ENCODE measurements around the gene ENGASE. TPM values are rescaled to one million over a fixed set of nuclear protein-coding genes. Genes with fewer than 3 reads are reported as not detected.

The ENGASE gene
- total and polyA plus RNA-seq, 2 of the 8 experiments (the other 6 are each of a cell fraction or from before 2014, with no cell fraction given), result 9.3 to 36.1 TPM

DNA sequence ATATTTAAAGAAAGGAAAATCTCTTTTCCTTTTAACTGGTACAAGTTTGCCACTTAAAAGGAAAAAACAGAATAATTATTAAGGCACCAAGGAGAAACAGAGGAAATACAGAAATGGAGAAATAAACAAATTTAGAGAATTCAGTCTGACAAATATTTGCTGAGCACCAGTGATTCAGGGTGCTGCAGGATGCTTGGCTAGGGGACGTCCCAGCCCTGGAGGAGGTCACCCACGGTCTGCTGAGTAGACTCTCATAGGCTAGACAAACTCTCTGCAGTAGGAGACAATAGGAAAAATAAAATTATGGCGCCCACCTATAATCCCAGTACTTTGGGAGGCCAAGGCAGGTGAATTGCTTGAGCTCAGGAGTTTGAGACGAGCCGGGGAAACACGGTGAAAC is 34.7 kb upstream of the ENGASE start:
- Histone ChIP-seq H3K23ac (ENCODE audit: insufficient read length) (no peak overlapping the region), H2BK15ac (ENCODE audit: low read length) (no peak overlapping the region), H2AK5ac (ENCODE audit: low read depth, low read length) (no peak overlapping the region), H3K9ac (replicated peaks in 1 of 4; ENCODE audit: extremely low read depth in 1 of 4, low read depth in 3 of 4, low read length in 3 of 4) (no peak overlapping the region), H2BK120ac (replicated peaks; ENCODE audit: low read depth, low read length) (no peak overlapping the region), H3K9me3 (ENCODE audit: insufficient read depth in 2 of 2, low read depth in 1 of 2, low read length in 1 of 2) (no peaks in the 10 kb centered on the region; a peak in 1 of 4 replicates), H4K20me1 (replicated peaks in 1 of 2; ENCODE audit: control insufficient read depth in 1 of 2, insufficient read depth in 2 of 2, low read length in 2 of 2) (peaks cover 0 to 12% of the 10 kb centered on the region in 2 experiments), H4K8ac (ENCODE audit: extremely low read depth, insufficient read depth, low read length) (no peak overlapping the region), H3K79me1 (ENCODE audit: low read depth, low read length) (peaks cover 8% of the 10 kb centered on the region), H3K18ac (ENCODE audit: extremely low read depth, low read length) (no peak overlapping the region), H4K91ac (replicated peaks; ENCODE audit: insufficient read length, low read length) (no peak overlapping the region), H3K14ac (ENCODE audit: insufficient read length) (no peak overlapping the region), H3K27ac (ENCODE audit: low read depth, low read length) (no peak overlapping the region), H3K36me3 (ENCODE audit: control insufficient read depth in 2 of 4, insufficient read depth in 4 of 4, low read length in 3 of 4) (no peaks in the 10 kb centered on the region; a peak in 1 of 8 replicates), H3K4me1 (replicated peaks in 1 of 4; ENCODE audit: control insufficient read depth in 3 of 4, insufficient read depth in 4 of 4, low read length in 3 of 4) (no peaks in the 10 kb centered on the region), H3K79me2 (ENCODE audit: control insufficient read depth in 1 of 2, insufficient read depth in 2 of 2, low read length in 2 of 2) (no peaks in the 10 kb centered on the region), H3K27me3 (replicated peaks in 1 of 4; ENCODE audit: control insufficient read depth in 3 of 4, extremely low read depth in 1 of 4, insufficient read depth in 3 of 4, low read length in 3 of 4) (no peaks in the 10 kb centered on the region; a peak in 1 of 7 replicates), H4K5ac (ENCODE audit: insufficient read length, low read depth, low read length) (no peak overlapping the region), H3K4ac (replicated peaks; ENCODE audit: insufficient read length, low read depth, low read length) (no peak overlapping the region), H3K56ac (replicated peaks; ENCODE audit: insufficient read length, low read depth, low read length) (no peak overlapping the region), H3K4me2 (ENCODE audit: insufficient read depth in 1 of 2, low read depth in 2 of 2, low read length in 2 of 2) (no peak overlapping the region), H3K4me3 (ENCODE audit: extremely low read depth in 1 of 4, insufficient read depth in 2 of 4, low read depth in 3 of 4, low read length in 4 of 4) (no peak overlapping the region), H3K23me2 (ENCODE audit: low read depth, low read length) (peaks cover 4% of the 10 kb centered on the region; the same call in 1 of the 2 replicates), H2BK20ac (ENCODE audit: low read length) (no peak overlapping the region), H2BK12ac (ENCODE audit: low read depth, low read length) (no peak overlapping the region), H2BK5ac (ENCODE audit: low read depth, low read length) (no peak overlapping the region), H2AFZ (ENCODE audit: low read length) (no peak overlapping the region)
- FAIRE-seq, result no peak
- DNase-seq (ENCODE audit: low read depth in 1 of 2, low spot score in 2 of 2), result no peak
- WGBS, 2 experiments (ENCODE audit: extremely low coverage in 1 of 2, insufficient coverage in 1 of 2, insufficient read length in 1 of 2, insufficient replicate concordance in 2 of 2, low coverage in 1 of 2, low lambda C conversion rate in 2 of 2, missing lambda C conversion rate in 1 of 2), result 77% methylated on average over 6 of the region's 6 CpGs; no CpG with 5 or more reads in 1 of the 2 experiments
- ChIA-PET CTCF (ENCODE audit: partially characterized antibody) (interaction anchor here (1.6 to 4.3 kb wide), 7 partner anchors 10 to 45 kb away, joined by 6 to 26 read pairs (median 20); no protein-coding TSS in a partner anchor), POLR2A (ENCODE audit: partially characterized antibody) (no interaction called here)
- TF ChIP-seq, protein P1, sequence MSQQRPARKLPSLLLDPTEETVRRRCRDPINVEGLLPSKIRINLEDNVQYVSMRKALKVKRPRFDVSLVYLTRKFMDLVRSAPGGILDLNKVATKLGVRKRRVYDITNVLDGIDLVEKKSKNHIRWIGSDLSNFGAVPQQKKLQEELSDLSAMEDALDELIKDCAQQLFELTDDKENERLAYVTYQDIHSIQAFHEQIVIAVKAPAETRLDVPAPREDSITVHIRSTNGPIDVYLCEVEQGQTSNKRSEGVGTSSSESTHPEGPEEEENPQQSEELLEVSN (IDR thresholded peaks at IDR 0.05), result no peak
- TF ChIP-seq KDM1A (IDR thresholded peaks at IDR 0.05; ENCODE audit: borderline replicate concordance, low read length) (no peak), SP4 (IDR thresholded peaks at IDR 0.05; ENCODE audit: low read length) (no peak), CREB1 (IDR thresholded peaks at IDR 0.05) (no peak), NANOG (IDR thresholded peaks at IDR 0.05; ENCODE audit: insufficient read depth, low read depth, low read length, poor library complexity, severe bottlenecking) (no peak), ASH2L (IDR thresholded peaks at IDR 0.05; ENCODE audit: low read length) (no peak), SIRT6 (IDR thresholded peaks at IDR 0.05; ENCODE audit: low read length) (no peak), FOSL1 (IDR thresholded peaks at IDR 0.05; ENCODE audit: insufficient read depth, low read depth, low read length) (no peak), TAF7 (optimal IDR thresholded peaks at IDR 0.05; ENCODE audit: borderline replicate concordance, low read depth, low read length) (no peak), SP1 (IDR thresholded peaks at IDR 0.05; ENCODE audit: low read depth, low read length) (no peak)
- TF ChIP-seq, protein P2, sequence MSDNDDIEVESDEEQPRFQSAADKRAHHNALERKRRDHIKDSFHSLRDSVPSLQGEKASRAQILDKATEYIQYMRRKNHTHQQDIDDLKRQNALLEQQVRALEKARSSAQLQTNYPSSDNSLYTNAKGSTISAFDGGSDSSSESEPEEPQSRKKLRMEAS (IDR thresholded peaks at IDR 0.05), result no peak
